Muscle of leg (tissue), 11 donors: Measurements from ENCODE around the gene STEAP3. TPM values are rescaled to one million over a fixed set of nuclear protein-coding genes. Genes with fewer than 3 reads are reported as not detected.

Source experiments
- DNase-seq: peaks from one replicate; pipeline ENCODE4 v3.0.0; 2013
- H3K27ac ChIP-seq: one replicate; pipeline ENCODE4 v1.5.1; 2013; ENCODE audit warnings: mild to moderate bottlenecking, low read length, control low read depth
- H3K27me3 ChIP-seq: one replicate; pipeline ENCODE4 v1.6.1; 2013; ENCODE audit warnings: low read length; ENCODE audit not compliant: control insufficient read depth, insufficient read depth
- H3K36me3 ChIP-seq: one replicate; pipeline ENCODE4 v1.6.1; 2013; ENCODE audit warnings: low read length; ENCODE audit not compliant: control insufficient read depth, insufficient read depth
- H3K4me1 ChIP-seq: one replicate; pipeline ENCODE4 v1.6.1; 2013; ENCODE audit warnings: low read length; ENCODE audit not compliant: control insufficient read depth, insufficient read depth
- H3K4me3 ChIP-seq: one replicate; pipeline ENCODE4 v1.5.1; 2013; ENCODE audit warnings: low read length, control low read depth
- H3K9me3 ChIP-seq: replicated peaks from 2 replicates; pipeline ENCODE4 v1.6.1; 2013; ENCODE audit warnings: low read depth, low read length; ENCODE audit not compliant: control insufficient read depth
- WGBS: methylation state at CpG from one replicate; pipeline ENCODE4 v1.1.5; 2013; ENCODE audit warnings: missing lambda C conversion rate; ENCODE audit not compliant: insufficient coverage; 5-methylcytosine and 5-hydroxymethylcytosine counted together
- polyA plus RNA-seq, 8 donors: library from polyadenylated mRNA; unstranded; fragments of 120-200 nt; gene quantifications; one replicate each; pipeline versions ENCODE4 v1.2.1 to v1.2.3, GENCODE V29; 2013; ENCODE audit warnings: inconsistent platforms in 1 of 8, low replicate concordance in 1 of 8; ENCODE audit not compliant: insufficient read length in 8 of 8, insufficient read depth in 1 of 8
- total RNA-seq: library from RNA; stranded (reverse); fragments of 120-200 nt; gene quantifications from one replicate; pipeline ENCODE4 v1.2.4, GENCODE V29; 2013

Gene STEAP3
- total and polyA plus RNA-seq, 9 donors = 8.0 to 21.0 (median 14.1) TPM

GRCh38 chr2:119224391-119225104 is 914 bp downstream of the STEAP3 start:
- peak overlapping the region; percentile 57 for H3K4me3 ChIP-seq
- no peaks in the 10 kb centered on the region for H3K9me3 ChIP-seq
- WGBS = 35% methylated on average over 10 of the region's 13 CpGs
- DNase-seq = no peak
- no peak overlapping the region for H3K27ac ChIP-seq
- H3K4me1 ChIP-seq = peaks cover 18% of the 10 kb centered on the region
- H3K27me3 ChIP-seq = peaks cover 26% of the 10 kb centered on the region
- no peaks in the 10 kb centered on the region for H3K36me3 ChIP-seq

- H3K27ac ChIP-seq = no peak overlapping the region
- no peaks in the 10 kb centered on the region for H3K9me3 ChIP-seq
- H3K4me3 ChIP-seq = no peak overlapping the region
- no peaks in the 10 kb centered on the region for H3K36me3 ChIP-seq
- DNase-seq = no peak
- peaks cover 27% of the 10 kb centered on the region for H3K27me3 ChIP-seq
- WGBS = 90% methylated on average over 3 of the region's 7 CpGs
- H3K4me1 ChIP-seq = peaks cover 24% of the 10 kb centered on the region
These were observed 1.7 kb downstream of the STEAP3 start for GRCh38 chr2:119225105-119225865.

- no peaks in the 10 kb centered on the region for H3K36me3 ChIP-seq
- H3K9me3 ChIP-seq = no peaks in the 10 kb centered on the region
- H3K4me3 ChIP-seq = no peak overlapping the region
- H3K4me1 ChIP-seq = peaks cover 30% of the 10 kb centered on the region
- no peak for DNase-seq
- H3K27me3 ChIP-seq = peaks cover 27% of the 10 kb centered on the region
- H3K27ac ChIP-seq = no peak overlapping the region
- WGBS = 77% methylated on average over 6 of the region's 9 CpGs
These were observed 2.3 kb downstream of the STEAP3 start for GRCh38 chr2:119225926-119226325.

- Histone ChIP-seq H3K9me3 (no peaks in the 10 kb centered on the region), H3K27me3 (peaks cover 27% of the 10 kb centered on the region), H3K36me3 (no peaks in the 10 kb centered on the region), H3K4me1 (peaks cover 37% of the 10 kb centered on the region), H3K4me3 (no peak overlapping the region), H3K27ac (no peak overlapping the region)
- WGBS = 80% methylated on average over 8 of the region's 12 CpGs
- no peak for DNase-seq
These were observed 3.7 kb downstream of the STEAP3 start for GRCh38 chr2:119227346-119227745.

- no peak overlapping the region for H3K4me3 ChIP-seq
- peaks cover 38% of the 10 kb centered on the region for H3K4me1 ChIP-seq
- H3K9me3 ChIP-seq = no peaks in the 10 kb centered on the region
- peaks cover 26% of the 10 kb centered on the region for H3K27me3 ChIP-seq
- 91% methylated on average over 5 of the region's 5 CpGs for WGBS
- no peak for DNase-seq
- H3K36me3 ChIP-seq = no peaks in the 10 kb centered on the region
- no peak overlapping the region for H3K27ac ChIP-seq
These were observed 4.5 kb downstream of the STEAP3 start for GRCh38 chr2:119228136-119228535.

GRCh38 chr2:119228964-119229363 is 5.3 kb downstream of the STEAP3 start:
- no peaks in the 10 kb centered on the region for H3K36me3 ChIP-seq
- H3K9me3 ChIP-seq = no peaks in the 10 kb centered on the region
- H3K27ac ChIP-seq = no peak overlapping the region
- no peak overlapping the region for H3K4me3 ChIP-seq
- peaks cover 35% of the 10 kb centered on the region for H3K4me1 ChIP-seq
- DNase-seq = no peak
- WGBS = 94% methylated on average over 5 of the region's 7 CpGs
- peaks cover 24% of the 10 kb centered on the region for H3K27me3 ChIP-seq

- no peak overlapping the region for H3K4me3 ChIP-seq
- no peaks in the 10 kb centered on the region for H3K36me3 ChIP-seq
- H3K9me3 ChIP-seq = no peaks in the 10 kb centered on the region
- no peak overlapping the region for H3K27ac ChIP-seq
- DNase-seq = no peak
- H3K27me3 ChIP-seq = peaks cover 17% of the 10 kb centered on the region
- 67% methylated on average over 3 of the region's 3 CpGs for WGBS
- H3K4me1 ChIP-seq = peaks cover 31% of the 10 kb centered on the region
These were observed 6.1 kb downstream of the STEAP3 start for GRCh38 chr2:119229716-119230115.

GRCh38 chr2:119230219-119231185 is 6.9 kb downstream of the STEAP3 start:
- Histone ChIP-seq H3K4me1 (peaks cover 26% of the 10 kb centered on the region), H3K36me3 (no peaks in the 10 kb centered on the region), H3K27ac (no peak overlapping the region), H3K9me3 (no peaks in the 10 kb centered on the region), H3K4me3 (no peak overlapping the region), H3K27me3 (peaks cover 10% of the 10 kb centered on the region)
- peak; percentile 12 for DNase-seq
- 34% methylated on average over 22 of the region's 28 CpGs for WGBS

- WGBS = 84% methylated on average over 8 of the region's 10 CpGs
- H3K9me3 ChIP-seq = no peaks in the 10 kb centered on the region
- peaks cover 2% of the 10 kb centered on the region for H3K27me3 ChIP-seq
- H3K4me3 ChIP-seq = no peak overlapping the region
- no peak overlapping the region for H3K27ac ChIP-seq
- H3K4me1 ChIP-seq = peaks cover 36% of the 10 kb centered on the region
- no peaks in the 10 kb centered on the region for H3K36me3 ChIP-seq
- no peak for DNase-seq
These were observed 8.5 kb downstream of the STEAP3 start for GRCh38 chr2:119231975-119232665.
